MM.1S (cell line): Measurements from ENCODE around the gene ARHGEF40.

Source experiments
- DNase-seq: peaks from one replicate; pipeline ENCODE4 v3.0.0-alpha.2; 2015
- H2AFZ ChIP-seq: fragments of 300-600 bp; sonication (generic); 2 replicates; pipeline ENCODE4 v1.6.0; 2016; ENCODE audit warnings: antibody characterized with exemption, low read length
- H3F3A ChIP-seq: fragments of 300-600 bp; sonication (generic); 2 replicates; pipeline ENCODE4 v1.6.1; 2016; ENCODE audit warnings: mild to moderate bottlenecking, antibody characterized with exemption, low read length, moderate library complexity, mixed read lengths; ENCODE audit not compliant: insufficient read depth
- H3K27ac ChIP-seq: fragments of 300-600 bp; sonication (generic); 2 replicates; pipeline ENCODE4 v1.5.1; 2016; ENCODE audit warnings: mild to moderate bottlenecking, low read length
- H3K27me3 ChIP-seq: fragments of 300-600 bp; sonication (generic); replicated peaks from 2 replicates; pipeline ENCODE4 v1.6.0; 2016; ENCODE audit warnings: low read length; ENCODE audit not compliant: insufficient read depth
- H3K36me3 ChIP-seq: fragments of 300-600 bp; sonication (generic); replicated peaks from 2 replicates; pipeline ENCODE4 v1.6.1; 2016; ENCODE audit warnings: mild to moderate bottlenecking, low read length, mixed read lengths; ENCODE audit not compliant: insufficient read depth
- H3K4me1 ChIP-seq: fragments of 300-600 bp; sonication (generic); 2 replicates; pipeline ENCODE4 v1.6.1; 2016; ENCODE audit warnings: low read length, mixed read lengths
- H3K4me2 ChIP-seq: fragments of 300-600 bp; sonication (generic); 2 replicates; pipeline ENCODE4 v1.6.0; 2016; ENCODE audit warnings: low read depth, low read length
- H3K4me3 ChIP-seq: fragments of 300-600 bp; sonication (generic); 2 replicates; pipeline ENCODE4 v1.5.1; 2016; ENCODE audit warnings: low read length, mixed read lengths
- H3K79me2 ChIP-seq: fragments of 300-600 bp; sonication (generic); 2 replicates; pipeline ENCODE4 v1.6.1; 2016; ENCODE audit warnings: mixed run types, low read length, mixed read lengths
- H3K9ac ChIP-seq: fragments of 300-600 bp; sonication (generic); 2 replicates; pipeline ENCODE4 v1.6.1; 2016; ENCODE audit warnings: low read length, mixed read lengths
- H3K9me2 ChIP-seq: fragments of 300-600 bp; sonication (generic); replicated peaks from 2 replicates; pipeline ENCODE4 v1.6.1; 2016; ENCODE audit warnings: mild to moderate bottlenecking, low read length, mixed read lengths; ENCODE audit not compliant: insufficient read depth
- H3K9me3 ChIP-seq: fragments of 300-600 bp; sonication (generic); replicated peaks from 2 replicates; pipeline ENCODE4 v1.6.1; 2016; ENCODE audit warnings: mild to moderate bottlenecking, low read length, mixed read lengths; ENCODE audit not compliant: insufficient read depth
- H4K20me1 ChIP-seq: fragments of 300-600 bp; sonication (generic); 2 replicates; pipeline ENCODE4 v1.6.1; 2016; ENCODE audit warnings: mild to moderate bottlenecking, low read length, moderate library complexity, mixed read lengths; ENCODE audit not compliant: insufficient read depth
- CTCF ChIP-seq: fragments of 300-600 bp; sonication (generic); IDR thresholded peaks from 2 replicates; pipeline ENCODE4 v1.5.1; 2016; ENCODE audit warnings: antibody characterized with exemption, low read length, mixed read lengths
- EZH2 ChIP-seq: fragments of 300-600 bp; sonication (generic); optimal IDR thresholded peaks from 2 replicates; pipeline ENCODE3; 2017; ENCODE audit warnings: low read depth, mild to moderate bottlenecking, antibody characterized with exemption, low read length, mixed read lengths
- EZH2phosphoT487 ChIP-seq: fragments of 300-600 bp; sonication (generic); IDR thresholded peaks from 2 replicates; pipeline ENCODE4 v1.6.1; 2018; ENCODE audit warnings: antibody characterized with exemption, low read length

ARHGEF40 gene

DNA sequence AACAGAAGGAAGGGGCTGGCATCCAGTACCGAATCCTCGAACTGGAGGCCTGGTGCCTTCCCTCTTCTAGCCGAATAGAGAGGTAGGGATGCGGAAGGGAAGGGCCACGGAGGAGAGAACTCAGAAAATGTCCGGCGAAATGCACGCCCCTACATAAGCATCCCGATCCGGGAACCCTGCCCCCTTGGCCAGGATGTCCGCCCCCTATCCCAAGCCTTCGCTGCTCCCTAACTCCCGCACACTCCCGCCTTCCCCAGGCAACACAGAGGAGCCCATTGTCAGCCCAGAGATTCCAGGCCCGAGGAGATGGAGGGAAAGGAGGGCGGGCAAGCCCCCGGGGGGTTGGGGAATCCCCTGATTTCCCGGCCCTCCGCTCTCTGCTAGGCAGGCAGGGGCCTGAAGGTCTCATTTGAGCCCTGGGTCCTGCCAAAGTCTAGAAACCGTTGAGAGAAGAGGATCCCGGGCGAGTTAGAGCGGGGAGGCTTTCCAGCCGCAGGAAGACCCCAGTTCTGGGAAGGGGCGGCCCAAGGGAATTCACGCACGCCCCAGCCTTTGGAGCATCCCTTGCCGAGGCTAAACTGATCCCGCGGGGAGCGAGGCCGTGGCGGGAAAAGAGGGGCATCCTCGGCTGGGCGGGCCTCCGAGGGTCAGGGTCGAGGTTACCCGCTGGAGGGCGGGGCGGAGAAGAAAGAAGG, 569 bp upstream of the ARHGEF40 start:
- Histone ChIP-seq H3K9me3 (no peaks in the 10 kb centered on the region), H3K4me2 (peak overlapping the region; percentile 69), H4K20me1 (no peaks in the 10 kb centered on the region), H3K27me3 (peaks cover 11% of the 10 kb centered on the region), H3K4me1 (no peaks in the 10 kb centered on the region), H2AFZ (0 out of 2 replicates have a peak overlapping the region, but pooled peaks have one; percentile 31), H3K4me3 (peak overlapping the region; percentile 54), H3K27ac (no peak overlapping the region), H3K9me2 (no peaks in the 10 kb centered on the region), H3K79me2 (no peaks in the 10 kb centered on the region), H3K36me3 (no peaks in the 10 kb centered on the region), H3F3A (peaks cover 6% of the 10 kb centered on the region; the same call in 1 of the 2 replicates), H3K9ac (no peak overlapping the region; the same call in 1 of the 2 replicates)
- TF ChIP-seq CTCF (no peak), EZH2 (no peak), EZH2phosphoT487 (no peak)
- DNase-seq, result no peak

- TF ChIP-seq EZH2phosphoT487 (no peak), CTCF (no peak), EZH2 (no peak)
- peak overlapping the region; percentile 95 for H3K4me2 ChIP-seq
- no peaks in the 10 kb centered on the region for H3K36me3 ChIP-seq
- no peaks in the 10 kb centered on the region for H3K9me3 ChIP-seq
- no peaks in the 10 kb centered on the region for H3K9me2 ChIP-seq
- peaks cover 6% of the 10 kb centered on the region; the same call in 1 of the 2 replicates for H3F3A ChIP-seq
- peak overlapping the region; percentile 32; the same call in 1 of the 2 replicates for H3K27ac ChIP-seq
- H4K20me1 ChIP-seq, result no peaks in the 10 kb centered on the region
- no peak for DNase-seq
- no peaks in the 10 kb centered on the region for H3K79me2 ChIP-seq
- peak overlapping the region; percentile 33; the same call in 1 of the 2 replicates for H3K9ac ChIP-seq
- no peaks in the 10 kb centered on the region for H3K4me1 ChIP-seq
- peaks cover 11% of the 10 kb centered on the region for H3K27me3 ChIP-seq
- H3K4me3 ChIP-seq, result peak overlapping the region; percentile 75
- peak overlapping the region; percentile 56 for H2AFZ ChIP-seq
These were observed 613 bp downstream of the ARHGEF40 start for GRCh38 chr14:21070610-21071224.

GRCh38 chr14:21071225-21072030, 1.3 kb downstream of the ARHGEF40 start:
- peak overlapping the region; percentile 95 for H3K4me2 ChIP-seq
- H3K36me3 ChIP-seq, result no peaks in the 10 kb centered on the region
- TF ChIP-seq CTCF, result no peak
- no peak for TF ChIP-seq EZH2
- no peak for TF ChIP-seq EZH2phosphoT487
- H3K27me3 ChIP-seq, result peaks cover 11% of the 10 kb centered on the region
- H3K9me3 ChIP-seq, result no peaks in the 10 kb centered on the region
- H3K4me1 ChIP-seq, result no peaks in the 10 kb centered on the region
- peak overlapping the region; percentile 32; the same call in 1 of the 2 replicates for H3K27ac ChIP-seq
- peak overlapping the region; percentile 33; the same call in 1 of the 2 replicates for H3K9ac ChIP-seq
- H2AFZ ChIP-seq, result peak overlapping the region; percentile 56
- no peaks in the 10 kb centered on the region for H3K9me2 ChIP-seq
- H4K20me1 ChIP-seq, result no peaks in the 10 kb centered on the region
- peaks cover 6% of the 10 kb centered on the region; the same call in 1 of the 2 replicates for H3F3A ChIP-seq
- H3K79me2 ChIP-seq, result no peaks in the 10 kb centered on the region
- peak; percentile 69 for DNase-seq
- peak overlapping the region; percentile 75 for H3K4me3 ChIP-seq
